ENCODE results near the gene DYNC1H1.
"Not testable (repeated sequence)": the region's sequence is repeated elsewhere in the genome, so short reads cannot be mapped to it uniquely, and the experiment has no call there.

GRCh38 chr14:101984831-101985230 is 20.5 kb downstream of the DYNC1H1 start:
- not testable (repeated sequence) for TF ChIP-seq CTCF, POLR2A (IDR thresholded peaks at IDR 0.05)
